ENCODE data around the gene AGTR1.

Gene AGTR1

GRCh38 chr3:148697306-148698189, at the start of gene AGTR1:
AGTR1 (plus strand) TSS chr3:148697903; CDS start chr3:148741036, 43,133 bp downstream.
- H3K36me3 ChIP-seq (ENCODE audit: control insufficient read depth, insufficient read depth, low read length) = no peaks in the 10 kb centered on the region
- H3K4me3 ChIP-seq (replicated peaks; ENCODE audit: low read depth, low read length) = no peak within 1 kb of the TSS
- no peaks in the 10 kb centered on the region; the same call in 1 of the 2 replicates for H3K27me3 ChIP-seq (replicated peaks; ENCODE audit: control insufficient read depth, insufficient read depth, low read length)
- no peak for TF ChIP-seq CTCF (IDR thresholded peaks at IDR 0.05; ENCODE audit: insufficient read depth, low read length, poor library complexity, severe bottlenecking)
- DNase-seq (ENCODE audit: extremely low read depth, insufficient read length) = no peak

- H3K36me3 ChIP-seq (ENCODE audit: control insufficient read depth, insufficient read depth, low read length) = no peaks in the 10 kb centered on the region
- no peak for TF ChIP-seq CTCF (IDR thresholded peaks at IDR 0.05; ENCODE audit: insufficient read depth, low read length, poor library complexity, severe bottlenecking)
- no peak for DNase-seq (ENCODE audit: extremely low read depth, insufficient read length)
- no peaks in the 10 kb centered on the region for H3K27me3 ChIP-seq (replicated peaks; ENCODE audit: control insufficient read depth, insufficient read depth, low read length)
- H3K4me3 ChIP-seq (replicated peaks; ENCODE audit: low read depth, low read length) = no peak overlapping the region
Measured at GRCh38 chr3:148648685-148649352, 48.9 kb upstream of the AGTR1 start.

GRCh38 chr3:148651549-148651948, 46.2 kb upstream of the AGTR1 start:
- DNase-seq (ENCODE audit: extremely low read depth, insufficient read length) = no peak
- H3K36me3 ChIP-seq (ENCODE audit: control insufficient read depth, insufficient read depth, low read length) = no peaks in the 10 kb centered on the region
- TF ChIP-seq CTCF (IDR thresholded peaks at IDR 0.05; ENCODE audit: insufficient read depth, low read length, poor library complexity, severe bottlenecking) = no peak

GRCh38 chr3:148654433-148654832, 43.3 kb upstream of the AGTR1 start:
- H3K4me3 ChIP-seq (replicated peaks; ENCODE audit: low read depth, low read length) = no peak overlapping the region
- H3K36me3 ChIP-seq (ENCODE audit: control insufficient read depth, insufficient read depth, low read length) = no peaks in the 10 kb centered on the region
- no peaks in the 10 kb centered on the region for H3K27me3 ChIP-seq (replicated peaks; ENCODE audit: control insufficient read depth, insufficient read depth, low read length)
- DNase-seq (ENCODE audit: extremely low read depth, insufficient read length) = no peak
- TF ChIP-seq CTCF (IDR thresholded peaks at IDR 0.05; ENCODE audit: insufficient read depth, low read length, poor library complexity, severe bottlenecking) = no peak

More at GRCh38 chr3:148651549-148651948, 46.2 kb upstream of the AGTR1 start:
- H3K4me3 ChIP-seq (replicated peaks; ENCODE audit: low read depth, low read length) = no peak overlapping the region
- no peaks in the 10 kb centered on the region for H3K27me3 ChIP-seq (replicated peaks; ENCODE audit: control insufficient read depth, insufficient read depth, low read length)

DNA sequence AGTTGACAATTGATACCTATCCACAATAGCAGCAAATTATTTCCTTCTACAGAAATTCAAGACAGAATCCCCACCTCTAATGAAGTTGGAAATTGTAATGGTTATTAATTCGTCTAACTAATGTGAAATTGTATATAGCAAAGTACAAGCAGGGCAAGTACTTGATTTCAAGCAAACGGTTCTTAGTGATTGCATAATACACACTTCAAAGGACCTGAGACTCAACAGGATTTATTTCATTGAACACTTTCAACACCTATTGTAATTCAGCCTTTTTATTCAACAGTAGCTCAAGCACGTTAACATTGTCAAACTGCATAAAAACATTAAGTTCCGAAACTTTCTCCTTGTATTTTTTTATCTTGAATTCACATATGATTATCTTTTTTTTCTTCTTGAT, 40.2 kb upstream of the AGTR1 start:
- no peak for DNase-seq (ENCODE audit: extremely low read depth, insufficient read length)
- no peaks in the 10 kb centered on the region for H3K27me3 ChIP-seq (replicated peaks; ENCODE audit: control insufficient read depth, insufficient read depth, low read length)
- H3K36me3 ChIP-seq (ENCODE audit: control insufficient read depth, insufficient read depth, low read length) = no peaks in the 10 kb centered on the region
- no peak for TF ChIP-seq CTCF (IDR thresholded peaks at IDR 0.05; ENCODE audit: insufficient read depth, low read length, poor library complexity, severe bottlenecking)
- no peak overlapping the region for H3K4me3 ChIP-seq (replicated peaks; ENCODE audit: low read depth, low read length)

All from GM06990 (cell line).